HG02973 (cell line): ENCODE results near the gene CXCR2.
"Not testable (repeated sequence)": the region's sequence is repeated elsewhere in the genome, so short reads cannot be mapped to it uniquely, and the experiment has no call there.

ENCODE experiments used
- ATAC-seq: cut with Tn5 transposase; IDR thresholded peaks from one replicate; pipeline ENCODE4 v1.9.1; 2021; ENCODE audit warnings: moderate library complexity; ENCODE audit not compliant: unreplicated experiment

The CXCR2 gene

GRCh38 chr2:218125626-218126080, at the start of gene CXCR2:
Gene CXCR2 (plus strand): TSS chr2:218126028. CDS start chr2:218134802, 8,774 bp downstream.
- no peak for ATAC-seq

GRCh38 chr2:218077464-218078216, 48.2 kb upstream of the CXCR2 start:
- ATAC-seq: no peak

GRCh38 chr2:218079943-218080913, 45.6 kb upstream of the CXCR2 start:
- no peak for ATAC-seq

- ATAC-seq: peak; percentile 79
Measured at GRCh38 chr2:218081063-218081462, 44.8 kb upstream of the CXCR2 start.

- ATAC-seq: no peak
Measured at GRCh38 chr2:218081695-218082094, 44.1 kb upstream of the CXCR2 start.

GRCh38 chr2:218082586-218083351, 43.1 kb upstream of the CXCR2 start:
- no peak for ATAC-seq

GRCh38 chr2:218083352-218083676, 42.5 kb upstream of the CXCR2 start:
- no peak for ATAC-seq

- no peak for ATAC-seq
Measured at GRCh38 chr2:218086478-218086877, 39.4 kb upstream of the CXCR2 start.

GRCh38 chr2:218089259-218089658, 36.6 kb upstream of the CXCR2 start:
- ATAC-seq: no peak

- no peak for ATAC-seq
Measured at GRCh38 chr2:218091746-218092145, 34.1 kb upstream of the CXCR2 start.

- ATAC-seq: no peak
Measured at GRCh38 chr2:218093879-218094278, 31.9 kb upstream of the CXCR2 start.

- ATAC-seq: no peak
Measured at GRCh38 chr2:218095853-218096252, 30.0 kb upstream of the CXCR2 start.

GRCh38 chr2:218097975-218098374, 27.9 kb upstream of the CXCR2 start:
- ATAC-seq: no peak

- ATAC-seq: not testable (repeated sequence)
Measured at GRCh38 chr2:218108834-218109233, 17.0 kb upstream of the CXCR2 start.

GRCh38 chr2:218121789-218122188, 4.0 kb upstream of the CXCR2 start:
- not testable (repeated sequence) for ATAC-seq

- not testable (repeated sequence) for ATAC-seq
Measured at GRCh38 chr2:218122286-218122685, 3.5 kb upstream of the CXCR2 start.

- no peak for ATAC-seq
Measured at GRCh38 chr2:218123986-218124385, 1.8 kb upstream of the CXCR2 start.

- no peak for ATAC-seq
Measured at GRCh38 chr2:218125095-218125494, 733 bp upstream of the CXCR2 start.

- ATAC-seq: no peak
Measured at GRCh38 chr2:218127929-218128455, 2.2 kb downstream of the CXCR2 start.

- no peak for ATAC-seq
Measured at GRCh38 chr2:218128781-218129457, 3.1 kb downstream of the CXCR2 start.
